Endothelial cell of umbilical vein (primary cell): ENCODE measurements around the gene KRT83.

Source experiments
- EZH2 ChIP-seq: IDR thresholded peaks from 2 replicates; pipeline ENCODE4 v1.6.1; 2012; ENCODE audit warnings: borderline replicate concordance, low read depth, mild to moderate bottlenecking, moderate library complexity, low read length, inconsistent platforms; ENCODE audit not compliant: severe bottlenecking
- FOS ChIP-seq: IDR thresholded peaks from 2 replicates; pipeline ENCODE4 v1.6.1; 2011; ENCODE audit warnings: mild to moderate bottlenecking, low read length, moderate library complexity, borderline replicate concordance; ENCODE audit not compliant: insufficient read depth
- MYC ChIP-seq: IDR thresholded peaks from one replicate; pipeline ENCODE4 v1.6.1; 2011; ENCODE audit warnings: mild to moderate bottlenecking, low read depth, low read length
- POLR2A ChIP-seq: IDR thresholded peaks from 2 replicates; pipeline ENCODE4 v1.6.1; 2012; ENCODE audit warnings: low read depth, mild to moderate bottlenecking, control low read depth, low read length
- POLR2AphosphoS5 ChIP-seq: IDR thresholded peaks from 2 replicates; pipeline ENCODE4 v1.6.1; 2012; ENCODE audit warnings: low read depth, mild to moderate bottlenecking, control low read depth, low read length, moderate library complexity; ENCODE audit not compliant: insufficient read depth
- TF ChIP-seq, protein P1 (sequence below), 2 donors: IDR thresholded peaks; 1 replicate in 1 of 2; 2 replicates in 1 of 2; pipeline ENCODE4 v1.5.1; 2011; ENCODE audit warnings: low read length in 2 of 2, mild to moderate bottlenecking in 2 of 2, moderate library complexity in 2 of 2, control low read depth in 1 of 2, inconsistent platforms in 1 of 2, low read depth in 1 of 2; ENCODE audit not compliant: insufficient read depth in 1 of 2; ENCODE audit errors: extremely low read depth in 1 of 2
- TF ChIP-seq, protein P2 (sequence below): IDR thresholded peaks from 2 replicates; pipeline ENCODE4 v1.6.1; 2011; ENCODE audit not compliant: insufficient read depth, insufficient read length

DNA sequence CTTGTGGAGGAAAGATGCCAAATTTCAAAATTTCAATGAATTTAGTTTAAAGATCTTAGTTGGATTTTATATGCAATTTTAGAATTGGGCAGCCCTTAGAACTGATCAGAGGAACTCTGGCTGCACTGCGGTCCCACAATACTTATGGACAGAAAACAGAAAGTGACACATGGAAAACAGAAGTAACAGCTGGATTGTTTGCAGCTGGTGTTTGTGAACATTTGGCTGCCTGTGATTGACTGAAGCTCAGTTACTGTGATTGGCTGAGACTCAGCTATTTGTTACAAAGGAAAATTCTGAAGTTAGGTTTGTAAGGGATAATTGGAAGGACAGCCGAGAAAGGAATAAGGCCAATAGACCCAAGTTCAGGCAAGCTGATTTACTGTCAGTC is 56.8 kb downstream of the KRT83 start:
- TF ChIP-seq EZH2, result no peak
- TF ChIP-seq, protein P1, sequence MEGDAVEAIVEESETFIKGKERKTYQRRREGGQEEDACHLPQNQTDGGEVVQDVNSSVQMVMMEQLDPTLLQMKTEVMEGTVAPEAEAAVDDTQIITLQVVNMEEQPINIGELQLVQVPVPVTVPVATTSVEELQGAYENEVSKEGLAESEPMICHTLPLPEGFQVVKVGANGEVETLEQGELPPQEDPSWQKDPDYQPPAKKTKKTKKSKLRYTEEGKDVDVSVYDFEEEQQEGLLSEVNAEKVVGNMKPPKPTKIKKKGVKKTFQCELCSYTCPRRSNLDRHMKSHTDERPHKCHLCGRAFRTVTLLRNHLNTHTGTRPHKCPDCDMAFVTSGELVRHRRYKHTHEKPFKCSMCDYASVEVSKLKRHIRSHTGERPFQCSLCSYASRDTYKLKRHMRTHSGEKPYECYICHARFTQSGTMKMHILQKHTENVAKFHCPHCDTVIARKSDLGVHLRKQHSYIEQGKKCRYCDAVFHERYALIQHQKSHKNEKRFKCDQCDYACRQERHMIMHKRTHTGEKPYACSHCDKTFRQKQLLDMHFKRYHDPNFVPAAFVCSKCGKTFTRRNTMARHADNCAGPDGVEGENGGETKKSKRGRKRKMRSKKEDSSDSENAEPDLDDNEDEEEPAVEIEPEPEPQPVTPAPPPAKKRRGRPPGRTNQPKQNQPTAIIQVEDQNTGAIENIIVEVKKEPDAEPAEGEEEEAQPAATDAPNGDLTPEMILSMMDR (IDR thresholded peaks at IDR 0.05; ENCODE audit: extremely low read depth in 1 of 2, insufficient read depth in 1 of 2, low read depth in 1 of 2, low read length in 2 of 2), result no peak
- TF ChIP-seq POLR2AphosphoS5, result no peak
- TF ChIP-seq POLR2A, result no peak
- TF ChIP-seq, protein P2, sequence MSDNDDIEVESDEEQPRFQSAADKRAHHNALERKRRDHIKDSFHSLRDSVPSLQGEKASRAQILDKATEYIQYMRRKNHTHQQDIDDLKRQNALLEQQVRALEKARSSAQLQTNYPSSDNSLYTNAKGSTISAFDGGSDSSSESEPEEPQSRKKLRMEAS, result no peak
- no peak for TF ChIP-seq MYC
- TF ChIP-seq FOS, result no peak
